ENCODE results near the gene L1TD1.

Gene L1TD1

DNA sequence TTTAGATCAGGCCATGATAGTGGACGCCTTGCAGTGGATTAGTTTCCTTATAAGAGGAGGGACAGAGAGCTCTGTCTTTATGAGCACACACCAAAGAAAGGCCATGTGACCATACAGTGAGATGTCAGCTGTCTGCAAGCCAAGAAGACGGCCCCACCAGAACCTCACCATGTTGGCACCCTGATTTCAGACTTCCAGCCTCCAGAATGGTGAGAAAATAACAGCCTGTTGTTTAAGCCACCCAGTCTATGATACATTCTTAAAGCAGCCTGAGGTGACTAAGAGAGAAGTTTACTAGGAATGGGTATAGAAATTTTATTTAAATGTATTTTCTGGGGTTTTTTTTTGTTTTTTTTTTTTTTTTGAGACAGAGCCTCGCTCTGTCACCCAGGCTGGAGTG, 29.5 kb downstream of the L1TD1 start:
- Histone ChIP-seq H3K9ac (ENCODE audit: low read depth, low read length) (no peak overlapping the region), H3K9me3 (ENCODE audit: control insufficient read depth, insufficient read depth, low read length) (no peaks in the 10 kb centered on the region), H3K27ac (ENCODE audit: low read depth, low read length) (no peak overlapping the region), H3K4me3 (ENCODE audit: low read depth, low read length) (no peak overlapping the region), H3K4me1 (ENCODE audit: control insufficient read depth, insufficient read depth, low read length) (peaks cover 11% of the 10 kb centered on the region), H3K36me3 (ENCODE audit: control insufficient read depth, insufficient read depth, low read length) (peaks cover 46% of the 10 kb centered on the region), H3K27me3 (ENCODE audit: control insufficient read depth, insufficient read depth, low read length) (no peaks in the 10 kb centered on the region)

DNA sequence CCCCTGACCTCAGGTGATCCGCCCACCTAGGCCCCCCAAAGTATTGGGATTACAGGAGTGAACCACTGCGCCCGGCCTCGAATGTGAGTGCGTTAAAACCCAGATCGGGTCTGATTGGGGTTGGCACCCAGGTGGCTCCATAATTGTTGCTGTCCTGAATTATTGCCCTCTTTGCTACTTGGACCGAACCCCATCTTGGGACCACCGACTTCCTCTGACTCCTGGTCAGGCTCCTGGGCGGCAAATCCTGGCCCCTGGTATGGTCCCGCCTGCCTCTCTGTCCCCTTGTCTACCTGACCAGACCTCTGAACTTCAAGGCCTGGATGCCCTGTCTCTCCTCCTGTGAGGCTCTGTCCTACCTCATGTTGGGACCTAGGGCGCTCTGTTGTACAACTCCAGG, 32.8 kb downstream of the L1TD1 start:
- no peak overlapping the region for H3K27ac ChIP-seq (ENCODE audit: low read depth, low read length)
- H3K27me3 ChIP-seq (ENCODE audit: control insufficient read depth, insufficient read depth, low read length), result no peaks in the 10 kb centered on the region
- peaks cover 18% of the 10 kb centered on the region for H3K4me1 ChIP-seq (ENCODE audit: control insufficient read depth, insufficient read depth, low read length)
- no peak overlapping the region for H3K9ac ChIP-seq (ENCODE audit: low read depth, low read length)
- H3K9me3 ChIP-seq (ENCODE audit: control insufficient read depth, insufficient read depth, low read length), result no peaks in the 10 kb centered on the region
- H3K36me3 ChIP-seq (ENCODE audit: control insufficient read depth, insufficient read depth, low read length), result peaks cover 60% of the 10 kb centered on the region
- no peak overlapping the region for H3K4me3 ChIP-seq (ENCODE audit: low read depth, low read length)

DNA sequence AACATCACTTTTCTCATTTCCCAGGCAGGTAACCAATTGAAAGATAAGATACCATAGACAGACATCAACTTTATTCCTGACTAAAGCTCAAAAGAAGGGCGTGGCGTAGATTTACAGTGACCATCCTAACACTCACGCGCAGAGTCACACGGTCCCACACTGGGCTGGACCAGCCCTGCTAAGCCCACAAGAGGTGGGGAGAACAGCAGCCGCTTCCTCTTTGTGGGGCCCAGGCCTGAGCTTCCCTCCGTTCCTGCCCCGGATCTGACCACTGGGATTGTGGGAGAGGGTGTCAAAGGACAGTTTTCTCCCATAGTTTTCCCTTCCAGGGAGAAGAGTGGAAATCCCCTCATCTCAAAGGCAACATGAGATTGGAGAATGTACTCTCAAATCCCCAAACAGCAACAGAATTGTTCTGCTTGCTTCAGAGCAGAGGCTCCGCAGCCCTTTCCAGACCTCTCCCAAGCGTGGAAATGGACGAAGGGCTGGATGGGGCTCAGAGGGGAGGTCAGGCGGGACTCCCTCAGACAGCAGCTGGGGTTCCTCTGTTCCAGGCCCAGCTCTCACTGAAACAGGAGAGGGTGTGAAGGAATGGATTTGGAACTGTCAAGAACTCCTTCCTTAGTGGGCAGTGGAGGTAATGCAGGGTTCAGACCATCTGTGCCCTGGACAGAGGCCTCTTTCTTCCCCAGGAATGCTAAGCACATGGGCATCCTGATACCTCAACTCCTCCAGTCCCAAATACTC, 33.7 kb downstream of the L1TD1 start:
- H3K9me3 ChIP-seq (ENCODE audit: control insufficient read depth, insufficient read depth, low read length), result no peaks in the 10 kb centered on the region
- no peak overlapping the region for H3K9ac ChIP-seq (ENCODE audit: low read depth, low read length)
- no peak overlapping the region for H3K4me3 ChIP-seq (ENCODE audit: low read depth, low read length)
- H3K27me3 ChIP-seq (ENCODE audit: control insufficient read depth, insufficient read depth, low read length), result no peaks in the 10 kb centered on the region
- H3K27ac ChIP-seq (ENCODE audit: low read depth, low read length), result no peak overlapping the region
- peaks cover 59% of the 10 kb centered on the region for H3K36me3 ChIP-seq (ENCODE audit: control insufficient read depth, insufficient read depth, low read length)
- peaks cover 18% of the 10 kb centered on the region for H3K4me1 ChIP-seq (ENCODE audit: control insufficient read depth, insufficient read depth, low read length)

DNA sequence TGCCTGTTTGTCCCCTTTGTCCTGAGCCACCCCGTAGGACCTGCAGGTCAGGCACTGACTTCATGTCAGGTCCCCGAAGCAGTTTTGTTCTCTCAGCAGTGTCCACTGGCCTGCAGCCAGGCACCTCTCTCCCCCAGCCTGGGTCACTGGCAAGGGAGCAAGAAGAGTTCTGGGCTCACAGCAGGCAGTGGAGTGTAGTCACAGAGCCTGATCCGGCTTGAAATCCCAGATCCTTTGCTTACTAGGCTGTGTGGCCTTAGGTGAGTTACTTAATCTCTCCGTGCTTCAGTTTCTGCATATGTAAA, 34.2 kb downstream of the L1TD1 start:
- no peaks in the 10 kb centered on the region for H3K9me3 ChIP-seq (ENCODE audit: control insufficient read depth, insufficient read depth, low read length)
- no peaks in the 10 kb centered on the region for H3K27me3 ChIP-seq (ENCODE audit: control insufficient read depth, insufficient read depth, low read length)
- H3K27ac ChIP-seq (ENCODE audit: low read depth, low read length), result no peak overlapping the region
- no peak overlapping the region for H3K9ac ChIP-seq (ENCODE audit: low read depth, low read length)
- no peak overlapping the region for H3K4me3 ChIP-seq (ENCODE audit: low read depth, low read length)
- peaks cover 18% of the 10 kb centered on the region for H3K4me1 ChIP-seq (ENCODE audit: control insufficient read depth, insufficient read depth, low read length)
- peaks cover 54% of the 10 kb centered on the region for H3K36me3 ChIP-seq (ENCODE audit: control insufficient read depth, insufficient read depth, low read length)

DNA sequence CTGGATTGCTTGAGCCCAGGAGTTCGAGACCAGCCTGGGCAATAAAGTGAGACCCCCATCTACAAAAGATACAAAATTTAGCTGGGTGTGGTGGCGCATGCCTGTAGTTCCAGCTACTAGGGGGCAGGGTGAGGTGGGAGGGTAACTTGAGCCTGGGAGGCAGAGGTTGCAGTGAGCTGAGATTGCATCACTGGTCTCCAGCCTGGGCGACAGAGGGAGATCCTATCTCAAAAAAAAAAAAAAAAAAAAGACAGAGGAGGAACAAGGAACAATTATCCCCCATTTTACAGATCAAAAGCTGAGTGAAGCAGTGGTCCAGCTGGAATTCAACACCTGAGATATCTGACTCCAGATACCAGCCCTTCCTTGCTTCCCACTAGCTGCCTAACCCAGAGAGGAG, 34.8 kb downstream of the L1TD1 start:
- Histone ChIP-seq H3K9ac (ENCODE audit: low read depth, low read length) (no peak overlapping the region), H3K4me3 (ENCODE audit: low read depth, low read length) (no peak overlapping the region), H3K27me3 (ENCODE audit: control insufficient read depth, insufficient read depth, low read length) (no peaks in the 10 kb centered on the region), H3K9me3 (ENCODE audit: control insufficient read depth, insufficient read depth, low read length) (no peaks in the 10 kb centered on the region), H3K4me1 (ENCODE audit: control insufficient read depth, insufficient read depth, low read length) (peaks cover 22% of the 10 kb centered on the region), H3K36me3 (ENCODE audit: control insufficient read depth, insufficient read depth, low read length) (peaks cover 49% of the 10 kb centered on the region), H3K27ac (ENCODE audit: low read depth, low read length) (no peak overlapping the region)

DNA sequence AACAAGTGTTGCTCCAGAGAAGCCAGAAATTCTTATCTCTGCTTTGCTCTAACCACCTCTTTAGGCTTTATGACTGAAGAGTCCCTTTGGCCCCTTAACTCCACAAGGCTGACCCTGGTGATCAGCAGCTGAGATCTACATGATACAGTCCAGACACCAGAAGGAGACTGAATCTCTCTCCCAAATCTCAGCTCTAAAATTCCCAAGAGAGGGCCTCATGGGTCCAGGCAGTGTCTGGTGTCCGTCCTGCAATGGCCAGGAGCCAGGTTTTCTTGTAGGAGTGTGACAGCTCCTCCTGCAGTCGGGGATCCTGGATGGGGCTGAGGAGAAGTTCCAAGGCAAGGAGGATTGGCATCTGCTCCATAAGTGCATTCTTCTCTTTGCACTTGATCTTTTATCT, 35.3 kb downstream of the L1TD1 start:
- H3K27ac ChIP-seq (ENCODE audit: low read depth, low read length), result no peak overlapping the region
- no peak overlapping the region for H3K4me3 ChIP-seq (ENCODE audit: low read depth, low read length)
- H3K36me3 ChIP-seq (ENCODE audit: control insufficient read depth, insufficient read depth, low read length), result peaks cover 49% of the 10 kb centered on the region
- no peaks in the 10 kb centered on the region for H3K9me3 ChIP-seq (ENCODE audit: control insufficient read depth, insufficient read depth, low read length)
- peaks cover 26% of the 10 kb centered on the region for H3K4me1 ChIP-seq (ENCODE audit: control insufficient read depth, insufficient read depth, low read length)
- H3K27me3 ChIP-seq (ENCODE audit: control insufficient read depth, insufficient read depth, low read length), result no peaks in the 10 kb centered on the region
- H3K9ac ChIP-seq (ENCODE audit: low read depth, low read length), result no peak overlapping the region

DNA sequence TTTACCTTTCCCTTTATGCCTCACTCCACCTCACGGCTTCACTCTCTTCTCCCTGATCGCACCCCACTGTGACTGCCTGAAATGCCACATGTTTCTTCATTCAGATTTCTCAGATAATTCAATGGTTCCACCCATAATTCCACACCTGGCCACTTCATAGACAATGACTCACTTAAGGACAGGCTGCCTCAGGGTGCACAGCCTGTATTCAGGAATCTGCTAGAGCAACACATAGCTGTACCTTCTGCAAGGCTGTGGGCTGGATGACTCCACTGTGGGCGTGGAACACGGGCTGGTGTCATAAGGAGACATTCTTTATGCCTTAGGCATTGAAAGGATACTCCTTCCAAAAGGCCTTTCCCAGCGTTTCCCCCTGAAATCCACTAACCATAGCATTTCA, 36.1 kb downstream of the L1TD1 start:
- no peak overlapping the region for H3K27ac ChIP-seq (ENCODE audit: low read depth, low read length)
- H3K27me3 ChIP-seq (ENCODE audit: control insufficient read depth, insufficient read depth, low read length), result no peaks in the 10 kb centered on the region
- no peak overlapping the region for H3K9ac ChIP-seq (ENCODE audit: low read depth, low read length)
- H3K36me3 ChIP-seq (ENCODE audit: control insufficient read depth, insufficient read depth, low read length), result peaks cover 41% of the 10 kb centered on the region
- H3K4me3 ChIP-seq (ENCODE audit: low read depth, low read length), result no peak overlapping the region
- H3K9me3 ChIP-seq (ENCODE audit: control insufficient read depth, insufficient read depth, low read length), result no peaks in the 10 kb centered on the region
- H3K4me1 ChIP-seq (ENCODE audit: control insufficient read depth, insufficient read depth, low read length), result peaks cover 28% of the 10 kb centered on the region

DNA sequence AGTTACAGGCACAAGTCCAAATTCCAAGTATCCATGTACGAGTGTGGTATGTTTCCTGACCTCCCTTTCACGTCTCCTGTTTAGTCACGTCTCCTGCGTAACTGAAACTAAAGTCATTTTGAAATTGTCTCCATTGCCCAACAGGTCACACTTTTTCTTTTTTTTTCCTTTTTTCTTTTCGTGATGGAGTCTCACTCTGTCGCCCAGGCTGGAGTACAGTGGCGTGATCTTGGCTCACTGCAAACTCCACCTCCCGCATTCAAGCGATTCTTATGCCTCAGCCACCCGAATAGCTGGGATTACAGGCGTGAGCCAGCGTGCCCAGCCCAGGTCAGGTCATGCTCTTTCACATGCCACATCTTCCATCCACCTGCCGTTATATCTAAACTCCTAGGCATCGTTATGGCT, 38.2 kb downstream of the L1TD1 start:
- Histone ChIP-seq H3K27ac (ENCODE audit: low read depth, low read length) (no peak overlapping the region), H3K4me1 (ENCODE audit: control insufficient read depth, insufficient read depth, low read length) (peaks cover 40% of the 10 kb centered on the region), H3K9ac (ENCODE audit: low read depth, low read length) (no peak overlapping the region)

DNA sequence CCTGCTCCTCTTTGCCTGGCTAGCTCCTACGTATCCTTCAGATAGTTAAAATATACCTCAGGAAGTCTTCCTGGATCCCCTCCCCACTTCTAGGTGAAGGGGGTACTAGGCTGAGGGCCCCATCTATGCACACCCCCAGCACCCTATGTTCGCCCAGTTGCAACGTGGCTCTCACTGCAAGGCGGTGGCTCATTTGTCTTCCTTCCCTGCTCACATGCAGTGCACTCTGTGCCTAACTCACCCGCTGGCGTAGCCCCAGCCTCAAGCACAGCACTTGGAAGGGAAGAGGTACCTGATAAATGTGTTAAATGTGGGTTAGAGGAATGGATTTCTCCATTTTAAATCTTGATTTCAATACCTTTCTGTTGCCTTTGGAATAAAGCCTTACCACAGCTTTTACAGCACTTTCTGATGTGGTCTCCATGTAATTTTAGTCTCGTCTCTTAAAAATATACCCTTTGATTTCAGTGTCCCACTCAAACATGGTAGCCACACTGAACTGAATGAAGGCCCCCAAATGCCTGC, 39.3 kb downstream of the L1TD1 start:
- no peak overlapping the region for H3K27ac ChIP-seq (ENCODE audit: low read depth, low read length)
- peaks cover 14% of the 10 kb centered on the region; the same call in 1 of the 2 replicates for H3K36me3 ChIP-seq (ENCODE audit: control insufficient read depth, insufficient read depth, low read length)
- H3K9ac ChIP-seq (ENCODE audit: low read depth, low read length), result no peak overlapping the region
- H3K4me3 ChIP-seq (ENCODE audit: low read depth, low read length), result no peak overlapping the region
- H3K27me3 ChIP-seq (ENCODE audit: control insufficient read depth, insufficient read depth, low read length), result no peaks in the 10 kb centered on the region
- peaks cover 34% of the 10 kb centered on the region for H3K4me1 ChIP-seq (ENCODE audit: control insufficient read depth, insufficient read depth, low read length)
- no peaks in the 10 kb centered on the region for H3K9me3 ChIP-seq (ENCODE audit: control insufficient read depth, insufficient read depth, low read length)

More for the DNA sequence above, 38.2 kb downstream of the L1TD1 start:
- H3K27me3 ChIP-seq (ENCODE audit: control insufficient read depth, insufficient read depth, low read length), result no peaks in the 10 kb centered on the region
- H3K9me3 ChIP-seq (ENCODE audit: control insufficient read depth, insufficient read depth, low read length), result no peaks in the 10 kb centered on the region
- H3K36me3 ChIP-seq (ENCODE audit: control insufficient read depth, insufficient read depth, low read length), result peaks cover 25% of the 10 kb centered on the region
- H3K4me3 ChIP-seq (ENCODE audit: low read depth, low read length), result no peak overlapping the region

DNA sequence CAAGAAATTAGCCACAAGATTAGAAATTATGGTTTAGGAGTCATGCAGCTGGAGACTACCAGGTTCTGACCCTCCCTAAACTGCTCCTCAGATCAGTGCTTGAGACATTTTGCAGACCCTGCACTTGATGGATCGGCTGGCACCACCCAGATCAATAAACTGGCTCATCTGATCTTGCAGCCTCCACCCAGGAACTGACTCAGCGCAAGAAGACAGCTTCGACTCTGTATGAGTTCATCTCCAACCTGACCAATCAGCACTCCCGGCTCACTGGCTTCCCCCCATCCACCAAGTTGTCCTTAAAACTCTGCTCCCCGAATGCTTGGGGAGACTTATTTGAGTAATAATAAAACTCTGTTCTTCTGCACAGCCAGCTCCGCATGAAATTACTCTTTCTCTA, 40.0 kb downstream of the L1TD1 start:
- Histone ChIP-seq H3K36me3 (ENCODE audit: control insufficient read depth, insufficient read depth, low read length) (peaks cover 14% of the 10 kb centered on the region; the same call in 1 of the 2 replicates), H3K27ac (ENCODE audit: low read depth, low read length) (no peak overlapping the region), H3K4me1 (ENCODE audit: control insufficient read depth, insufficient read depth, low read length) (peaks cover 28% of the 10 kb centered on the region)

DNA sequence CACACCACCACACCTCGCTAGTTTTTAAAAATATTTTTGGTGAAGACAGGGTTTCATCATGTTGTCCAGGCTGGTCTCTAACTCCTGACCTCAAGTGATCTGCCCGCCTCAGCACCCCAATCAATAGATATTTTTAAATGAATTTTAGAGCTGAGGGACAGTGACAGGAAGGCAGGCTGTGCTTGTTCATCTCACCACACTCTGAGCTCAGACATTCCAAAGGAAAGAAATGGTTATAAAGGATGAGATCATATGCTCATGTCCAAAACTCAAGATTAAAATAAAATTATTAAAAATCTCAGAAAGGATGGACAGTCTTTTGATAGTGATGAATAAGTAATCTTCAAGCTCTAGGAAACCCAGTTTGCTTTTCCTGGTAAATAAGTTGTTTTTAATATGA, 40.9 kb downstream of the L1TD1 start:
- Histone ChIP-seq H3K4me3 (ENCODE audit: low read depth, low read length) (no peak overlapping the region), H3K27me3 (ENCODE audit: control insufficient read depth, insufficient read depth, low read length) (no peaks in the 10 kb centered on the region), H3K9me3 (ENCODE audit: control insufficient read depth, insufficient read depth, low read length) (no peaks in the 10 kb centered on the region), H3K4me1 (ENCODE audit: control insufficient read depth, insufficient read depth, low read length) (peaks cover 25% of the 10 kb centered on the region), H3K36me3 (ENCODE audit: control insufficient read depth, insufficient read depth, low read length) (peaks cover 8% of the 10 kb centered on the region; the same call in 1 of the 2 replicates), H3K27ac (ENCODE audit: low read depth, low read length) (no peak overlapping the region), H3K9ac (ENCODE audit: low read depth, low read length) (no peak overlapping the region)

More for the DNA sequence above, 40.0 kb downstream of the L1TD1 start:
- no peaks in the 10 kb centered on the region for H3K9me3 ChIP-seq (ENCODE audit: control insufficient read depth, insufficient read depth, low read length)
- H3K9ac ChIP-seq (ENCODE audit: low read depth, low read length), result no peak overlapping the region
- no peak overlapping the region for H3K4me3 ChIP-seq (ENCODE audit: low read depth, low read length)
- no peaks in the 10 kb centered on the region for H3K27me3 ChIP-seq (ENCODE audit: control insufficient read depth, insufficient read depth, low read length)
